GM19397 (cell line): Measurements from ENCODE around the gene FRS3.

Experiments used
- ATAC-seq: cut with Tn5 transposase; IDR thresholded peaks from one replicate; pipeline ENCODE4 v1.9.1; 2021; ENCODE audit warnings: mild to moderate bottlenecking, moderate library complexity; ENCODE audit not compliant: unreplicated experiment

FRS3 gene

DNA sequence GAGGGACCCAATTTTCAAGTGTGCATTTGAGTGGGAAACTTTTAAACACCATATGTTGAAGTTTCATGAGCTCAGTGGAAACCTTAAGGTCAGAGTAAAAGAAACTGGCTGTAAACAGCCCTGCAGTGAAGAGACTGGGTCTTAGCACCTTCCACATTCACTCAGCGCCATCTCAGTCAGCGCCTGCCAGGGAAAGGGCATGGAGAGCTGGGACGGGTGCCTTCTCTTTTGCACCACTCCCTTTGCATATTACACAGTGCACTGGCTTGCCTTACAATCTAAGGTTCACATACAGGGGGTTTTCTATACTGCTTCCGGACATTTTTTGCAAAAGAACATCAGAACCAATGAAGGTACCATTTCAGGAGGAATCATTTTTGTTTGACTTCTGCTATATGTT, 12.3 kb upstream of the FRS3 start:
- no peak for ATAC-seq

- ATAC-seq = no peak
Measured at GRCh38 chr6:41791305-41791704, 11.6 kb upstream of the FRS3 start.

DNA sequence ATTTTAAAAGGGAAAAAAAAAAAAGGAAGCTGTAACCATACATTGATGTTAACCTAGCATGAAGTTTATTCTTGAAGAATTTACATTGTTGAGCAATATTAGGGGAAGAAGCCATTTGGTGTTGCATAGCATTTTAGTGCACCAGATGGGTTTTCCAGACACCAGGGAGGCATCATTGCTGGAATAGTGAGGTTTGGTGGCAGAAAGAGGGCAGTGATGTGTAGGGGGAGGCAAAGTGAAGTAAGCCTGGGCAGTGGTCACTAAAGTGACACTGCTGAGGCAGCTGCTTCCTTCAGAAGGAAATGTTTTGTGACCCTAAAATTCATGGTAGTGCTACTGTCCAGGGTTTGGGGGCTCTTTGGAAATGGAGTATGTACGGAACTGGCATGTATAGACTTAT, 10.3 kb upstream of the FRS3 start:
- no peak for ATAC-seq

DNA sequence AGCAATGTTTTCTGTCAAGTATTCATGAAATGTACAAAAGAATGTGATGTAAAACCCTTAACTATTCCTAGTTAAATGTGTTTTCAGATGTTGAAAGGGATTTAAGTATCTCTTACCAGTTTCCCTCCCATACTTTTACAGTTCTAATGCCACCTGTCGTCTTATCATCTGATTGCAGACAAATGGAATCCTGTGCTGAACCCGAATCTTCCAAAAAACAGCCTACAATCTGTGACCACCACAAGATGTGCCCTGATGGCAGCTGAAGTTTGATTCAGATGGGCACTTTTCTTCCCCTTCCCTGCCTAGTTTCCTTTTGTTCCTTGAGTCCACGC, 9.7 kb upstream of the FRS3 start:
- no peak for ATAC-seq

DNA sequence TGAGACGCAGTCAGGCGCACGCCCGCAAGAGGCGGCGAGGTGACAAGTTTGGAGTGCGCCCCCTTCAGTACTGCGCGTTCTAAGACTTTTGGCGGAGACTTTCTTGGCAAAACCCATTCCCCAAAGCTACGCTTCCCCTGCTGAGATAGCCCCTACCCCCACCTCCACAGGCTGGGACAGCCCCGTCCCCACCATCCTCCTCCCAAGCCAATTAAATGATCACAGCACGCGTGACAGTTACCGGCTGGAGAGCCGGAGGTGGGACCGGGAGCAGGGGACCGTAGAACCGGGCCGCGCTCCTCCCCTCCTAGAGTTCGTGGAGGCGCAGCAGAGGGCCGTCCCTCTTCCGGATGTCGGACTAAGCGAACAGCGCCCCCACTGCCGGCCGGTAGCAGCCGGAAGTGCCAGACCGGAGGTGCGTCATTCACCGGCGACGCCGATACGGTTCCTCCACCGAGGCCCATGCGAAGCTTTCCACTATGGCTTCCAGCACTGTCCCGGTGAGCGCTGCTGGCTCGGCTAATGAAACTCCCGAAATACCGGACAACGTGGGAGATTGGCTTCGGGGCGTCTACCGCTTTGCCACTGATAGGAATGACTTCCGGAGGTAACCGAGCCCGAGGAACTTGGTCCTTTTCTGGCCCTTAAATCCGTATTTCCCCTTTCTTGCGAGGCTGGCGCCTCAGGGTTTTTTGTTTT, 7.7 kb upstream of the FRS3 start, which contains the start of gene TOMM6:
TSS of gene TOMM6 (plus strand) at position 476 of the 699 bp plus-strand sequence. CDS start at position 480, 4 bp downstream.
- ATAC-seq = peak; percentile 80

DNA sequence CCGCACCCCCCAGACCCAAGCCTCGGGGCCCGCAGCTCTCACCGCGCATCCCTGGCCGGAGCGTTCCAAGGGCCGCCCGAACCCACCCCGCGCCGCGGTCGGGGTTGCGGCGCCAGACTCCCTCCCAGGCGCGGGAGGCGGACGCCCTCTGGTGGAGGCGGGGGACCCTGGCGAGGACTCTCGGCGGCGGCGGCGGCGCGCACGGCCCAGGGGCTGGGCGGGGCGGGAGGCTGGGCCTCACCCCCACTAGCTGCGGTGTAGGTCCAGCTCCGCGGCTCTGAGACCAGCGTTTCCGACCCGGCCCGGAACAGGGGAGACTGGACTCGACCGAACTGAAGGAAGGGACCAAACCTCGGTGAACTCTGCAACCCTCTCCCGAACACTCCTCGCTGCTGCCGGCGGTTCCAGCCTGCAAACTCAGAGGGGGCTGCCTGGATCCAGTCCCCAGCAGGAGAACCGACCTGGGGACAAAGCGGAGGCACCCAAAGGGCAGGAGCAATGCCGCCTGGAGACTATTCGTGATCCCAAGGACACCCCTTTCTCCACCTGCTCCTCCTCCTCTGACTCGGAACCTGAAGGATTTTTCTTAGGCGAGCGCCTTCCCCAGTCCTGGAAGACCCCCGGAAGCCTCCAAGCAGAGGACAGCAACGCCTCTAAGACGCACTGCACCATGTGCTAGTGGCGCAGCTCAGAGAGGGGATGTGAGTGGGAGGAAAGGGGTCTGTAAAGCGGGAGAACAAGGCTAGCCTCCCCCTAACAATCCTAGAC, 6.9 kb upstream of the FRS3 start:
- ATAC-seq = peak; percentile 65

- no peak for ATAC-seq
Measured at GRCh38 chr6:41785689-41786450, 6.2 kb upstream of the FRS3 start.

DNA sequence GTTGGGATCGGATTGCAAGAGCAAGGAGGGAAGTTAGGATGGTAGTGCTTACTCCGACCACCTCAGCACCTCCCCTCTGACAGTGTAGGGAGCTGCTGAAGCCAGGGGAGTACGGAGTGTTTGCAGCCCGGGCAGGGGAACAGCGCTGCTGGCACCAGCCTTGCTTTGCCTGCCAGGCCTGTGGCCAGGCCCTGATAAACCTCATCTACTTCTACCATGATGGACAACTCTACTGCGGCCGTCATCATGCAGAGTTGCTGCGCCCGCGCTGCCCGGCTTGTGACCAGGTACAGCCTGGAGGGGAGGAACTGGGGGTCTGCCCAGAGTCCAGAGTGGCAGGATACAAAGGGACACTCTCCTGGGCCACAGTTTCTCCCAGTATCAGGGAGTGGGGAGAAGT, 5.6 kb upstream of the FRS3 start:
- ATAC-seq = no peak

DNA sequence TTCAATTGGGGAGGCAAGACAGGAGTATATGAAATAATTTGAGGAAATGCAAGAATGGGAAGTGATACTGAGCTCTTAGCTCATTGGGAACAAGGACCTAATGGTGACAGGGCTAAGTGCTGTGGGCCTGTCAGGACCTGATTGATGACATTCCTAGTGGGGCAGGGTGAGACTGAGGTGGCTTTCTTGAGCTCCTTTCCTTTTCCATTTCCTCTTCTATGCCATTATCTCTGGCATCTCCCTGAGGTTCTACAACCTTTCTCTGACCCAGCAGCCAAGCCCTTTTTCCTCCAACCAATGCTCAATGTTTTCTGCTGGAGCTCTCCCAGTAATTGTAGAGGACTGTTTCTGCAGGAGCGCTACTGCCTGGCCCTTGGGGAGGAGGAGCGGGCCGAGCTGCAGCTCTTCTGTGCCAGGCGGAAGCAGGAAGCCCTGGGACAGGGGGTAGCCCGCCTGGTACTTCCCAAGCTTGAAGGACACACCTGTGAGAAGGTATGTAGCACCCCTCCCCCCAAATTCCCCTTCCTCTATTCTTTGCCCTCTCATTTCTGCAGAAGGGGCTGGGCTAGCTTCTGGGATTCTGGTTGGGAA, 5.0 kb upstream of the FRS3 start:
- ATAC-seq = no peak

DNA sequence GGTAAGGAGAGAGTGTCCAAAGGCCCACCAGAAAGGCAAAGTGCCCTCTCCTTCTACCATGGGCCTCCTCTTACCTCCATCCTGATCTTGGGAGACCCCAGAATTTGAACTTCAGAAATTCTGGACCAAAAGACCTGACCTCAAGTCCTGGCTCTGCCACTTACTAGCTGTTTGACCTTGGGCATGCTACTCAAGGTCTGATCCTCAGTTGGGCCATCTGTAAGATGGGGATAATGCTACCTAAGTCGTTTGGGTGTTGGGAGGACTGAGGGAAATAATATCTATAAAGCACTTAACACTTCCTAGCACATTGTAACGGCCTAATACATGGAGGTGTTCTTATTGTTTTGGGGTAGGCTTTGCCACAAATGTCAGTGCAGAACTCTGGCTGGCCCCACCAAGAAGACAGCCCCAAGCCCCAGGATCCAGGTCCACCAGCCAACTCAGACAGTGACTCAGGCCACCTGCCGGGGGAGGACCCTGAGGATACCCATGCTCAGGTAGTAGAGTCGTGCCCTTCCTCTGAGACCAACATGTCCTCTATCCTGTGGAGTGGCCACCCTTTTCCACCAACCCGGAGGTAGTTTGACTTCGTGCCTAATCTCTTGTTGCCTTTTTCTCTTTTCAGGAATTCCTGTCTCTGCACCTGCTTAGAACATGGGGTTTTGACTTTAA, 3.5 kb upstream of the FRS3 start:
- ATAC-seq = no peak

DNA sequence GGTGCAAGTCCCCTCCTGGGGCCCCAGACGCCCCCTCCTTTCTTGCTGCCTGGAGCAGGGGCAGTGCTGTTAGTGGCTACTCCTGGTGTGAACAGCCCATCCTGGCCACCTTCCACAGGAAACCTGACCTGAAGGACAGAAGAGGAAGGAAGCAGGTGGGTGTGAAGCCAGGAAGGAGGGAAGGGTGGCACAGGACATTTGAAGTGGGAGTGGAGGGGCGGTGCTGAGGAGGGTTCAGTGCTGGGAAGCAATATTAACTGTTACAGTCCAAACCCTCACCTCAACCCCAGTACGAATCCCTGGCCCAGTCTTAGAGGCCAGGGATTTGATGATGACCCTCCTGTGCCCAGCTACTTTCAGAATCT, 1.6 kb upstream of the FRS3 start:
- ATAC-seq = no peak

- ATAC-seq = no peak
Measured at GRCh38 chr6:41780551-41781365, 1.1 kb upstream of the FRS3 start, which contains the start of gene PRICKLE4. PRICKLE4 (plus strand) TSS chr6:41780782; CDS start chr6:41783474, 2,692 bp downstream.

DNA sequence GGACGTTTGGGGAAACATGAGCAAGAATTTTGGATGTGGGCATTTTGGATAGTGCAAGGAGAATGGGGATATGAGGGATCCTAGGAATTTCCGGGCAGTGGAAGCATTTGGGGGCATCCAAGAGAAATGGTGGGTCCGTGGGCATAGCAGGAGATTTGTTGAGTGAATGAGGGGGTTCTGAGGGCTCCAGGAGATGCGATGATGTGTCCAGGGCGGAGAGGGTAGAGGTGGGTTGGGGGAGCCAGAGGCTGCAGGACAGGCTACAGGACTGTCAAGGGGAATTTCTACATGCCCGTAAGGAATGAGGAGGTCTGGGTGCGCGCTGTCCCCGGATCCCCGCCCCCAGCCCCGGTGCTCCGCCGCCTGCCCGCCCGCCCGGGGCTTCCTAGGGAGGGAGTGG, 364 bp downstream of the FRS3 start:
- no peak for ATAC-seq

DNA sequence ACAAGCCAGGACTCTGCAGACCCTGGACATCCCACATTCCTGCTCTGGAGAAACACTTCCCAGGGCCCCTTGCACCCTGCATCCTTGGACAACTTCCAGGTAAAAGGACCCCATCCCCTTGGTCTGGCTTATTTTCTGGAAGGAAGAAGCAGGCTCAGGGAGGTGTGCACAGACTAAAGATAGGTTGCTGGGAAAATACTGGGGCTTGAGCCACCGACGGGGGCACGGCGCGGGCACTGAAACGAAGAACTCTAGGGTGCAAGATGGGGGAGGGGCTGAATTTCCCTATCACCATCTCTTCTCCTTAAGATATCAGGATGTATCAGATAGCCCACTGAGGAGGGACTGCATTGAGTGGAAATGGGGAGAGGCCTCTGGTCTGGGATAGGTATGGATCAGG, 805 bp downstream of the FRS3 start:
- no peak for ATAC-seq

DNA sequence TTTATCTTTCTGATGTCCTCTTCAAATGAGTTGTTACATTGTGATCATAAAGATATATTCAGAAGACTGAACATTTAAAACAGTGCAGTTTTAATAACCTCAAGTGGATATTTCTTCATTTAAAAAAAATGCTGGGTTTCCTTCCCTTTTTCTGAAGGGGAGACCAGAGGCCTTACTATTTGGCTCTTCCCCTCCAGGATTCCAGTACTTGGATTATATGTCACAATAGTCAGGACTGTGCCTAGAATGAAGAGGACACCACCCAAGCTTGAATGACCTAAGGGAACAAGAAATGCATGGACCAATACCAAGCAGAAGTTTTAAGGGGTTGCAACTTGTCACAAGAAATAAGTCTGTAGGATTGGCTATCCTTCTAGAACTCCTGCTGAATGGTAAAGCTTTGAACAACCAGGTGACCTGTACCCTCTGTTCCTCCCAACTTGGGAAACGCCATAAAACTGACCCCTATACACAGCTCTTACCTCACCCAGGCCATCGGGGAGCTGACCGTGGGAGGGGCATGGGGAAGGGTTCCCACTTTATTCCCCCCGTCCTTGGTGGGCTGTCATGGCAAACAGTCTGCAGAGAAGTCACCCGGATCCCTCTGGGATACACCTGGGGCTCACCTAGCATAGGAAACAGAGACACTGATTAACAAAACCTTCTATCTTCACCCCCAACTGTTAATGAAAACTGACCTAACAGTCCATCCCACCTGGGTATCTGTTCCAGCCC, 2.0 kb downstream of the FRS3 start:
- ATAC-seq = no peak

GRCh38 chr6:41775293-41775882, 4.3 kb downstream of the FRS3 start:
- no peak for ATAC-seq

- ATAC-seq = no peak
Measured at GRCh38 chr6:41774841-41775240, 4.9 kb downstream of the FRS3 start.

- no peak for ATAC-seq
Measured at GRCh38 chr6:41771058-41771983, 8.4 kb downstream of the FRS3 start.
